HG03460 (cell line): ENCODE measurements around the gene DSC3.
"Not testable (repeated sequence)": the region's sequence is repeated elsewhere in the genome, so short reads cannot be mapped to it uniquely, and the experiment has no call there.

Experiments used
- ATAC-seq: cut with Tn5 transposase; IDR thresholded peaks from one replicate; pipeline ENCODE4 v1.9.1; 2021; ENCODE audit not compliant: unreplicated experiment

DSC3 gene

GRCh38 chr18:31041271-31042083 is 1.1 kb downstream of the DSC3 start:
- ATAC-seq, result no peak

- no peak for ATAC-seq
Measured at GRCh38 chr18:31040686-31041270, 1.8 kb downstream of the DSC3 start.

DNA sequence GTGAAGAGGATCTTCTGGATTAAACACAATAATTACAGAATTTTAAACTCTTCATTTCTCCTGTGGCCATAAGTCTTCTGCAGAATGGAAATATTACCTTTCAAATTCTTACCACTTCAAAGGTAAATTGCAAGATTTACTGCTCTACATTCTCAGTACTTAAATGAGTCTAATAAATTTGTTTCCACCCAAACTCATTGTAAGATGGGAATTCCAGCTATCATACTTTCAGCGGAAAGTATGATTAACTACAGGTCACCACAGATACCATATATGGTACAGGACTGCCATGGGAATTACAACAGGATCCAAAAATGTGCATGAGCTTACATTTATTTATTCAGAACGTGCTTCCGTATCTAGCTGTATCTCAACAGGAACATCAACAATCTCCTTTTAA is 3.1 kb downstream of the DSC3 start:
- no peak for ATAC-seq

DNA sequence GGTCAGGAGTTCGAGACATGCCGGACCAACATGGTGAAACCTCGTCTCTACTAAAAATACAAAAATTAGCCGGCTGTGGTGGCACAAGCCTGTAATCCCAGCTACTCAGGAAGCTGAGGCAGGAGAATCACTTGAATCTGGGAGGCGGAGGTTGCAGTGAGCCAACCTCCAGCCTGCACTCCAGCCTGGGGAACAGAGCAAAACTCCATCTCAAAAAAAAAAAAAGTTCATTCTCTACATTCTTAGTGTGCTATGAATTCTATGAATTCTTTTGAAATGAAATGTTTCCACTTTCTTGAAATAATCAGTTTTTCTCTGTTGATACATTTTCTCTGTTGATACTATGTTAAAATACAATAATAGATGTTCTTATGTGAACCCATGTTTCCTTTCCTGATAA is 4.9 kb downstream of the DSC3 start:
- ATAC-seq, result not testable (repeated sequence)

DNA sequence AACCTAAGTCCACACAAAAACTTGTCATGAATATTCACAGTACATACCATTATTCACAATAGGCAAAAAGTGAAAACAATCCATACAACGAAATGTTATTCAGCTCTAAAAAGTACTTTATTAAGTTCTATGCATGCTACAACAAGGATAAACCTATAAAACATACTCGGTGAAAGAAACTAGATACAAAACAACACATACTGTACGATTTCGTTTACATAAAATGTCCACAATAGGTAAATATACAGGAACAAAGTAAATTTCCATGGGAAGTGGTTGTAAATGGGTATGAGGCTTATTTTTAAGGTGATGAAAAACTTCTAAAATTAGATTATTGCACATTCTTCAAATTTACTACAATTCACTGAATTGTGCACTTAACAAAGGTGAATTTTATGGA is 8.0 kb downstream of the DSC3 start:
- no peak for ATAC-seq

DNA sequence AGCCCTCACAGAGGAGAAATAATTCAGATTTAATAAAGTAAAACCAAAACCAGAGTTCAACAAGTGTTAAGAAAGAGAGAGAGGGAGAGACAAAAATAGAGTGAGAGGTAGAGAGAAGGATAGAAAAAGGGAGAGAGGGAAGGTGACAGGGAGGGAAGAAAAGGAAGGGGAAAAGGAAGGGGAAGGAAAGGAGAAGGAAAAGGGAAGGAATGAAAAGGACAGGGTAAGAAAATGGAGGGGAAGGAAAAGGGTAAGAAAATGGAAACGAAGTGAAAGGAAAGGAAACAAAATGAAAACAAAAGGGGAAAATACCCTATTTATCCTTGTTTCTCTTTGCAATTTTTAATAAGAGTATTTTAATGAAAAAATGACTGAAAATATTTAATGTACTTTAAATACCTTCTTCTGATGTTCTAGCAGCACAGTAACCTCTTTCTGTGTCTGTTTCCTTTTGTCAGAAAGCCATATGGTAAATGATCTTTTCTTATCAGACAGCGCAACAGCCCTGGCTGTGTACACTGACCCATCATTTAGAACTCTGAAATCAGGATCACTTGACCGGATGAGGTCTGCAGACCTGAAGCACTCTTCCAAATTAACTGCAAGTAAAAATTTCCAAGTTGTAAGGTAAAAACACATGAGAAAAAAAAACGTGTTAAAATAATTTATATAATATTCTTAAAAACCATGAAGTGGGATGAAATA is 11.8 kb downstream of the DSC3 start:
- no peak for ATAC-seq

- ATAC-seq, result no peak
Measured at GRCh38 chr18:31015715-31016434, 26.7 kb downstream of the DSC3 start.

DNA sequence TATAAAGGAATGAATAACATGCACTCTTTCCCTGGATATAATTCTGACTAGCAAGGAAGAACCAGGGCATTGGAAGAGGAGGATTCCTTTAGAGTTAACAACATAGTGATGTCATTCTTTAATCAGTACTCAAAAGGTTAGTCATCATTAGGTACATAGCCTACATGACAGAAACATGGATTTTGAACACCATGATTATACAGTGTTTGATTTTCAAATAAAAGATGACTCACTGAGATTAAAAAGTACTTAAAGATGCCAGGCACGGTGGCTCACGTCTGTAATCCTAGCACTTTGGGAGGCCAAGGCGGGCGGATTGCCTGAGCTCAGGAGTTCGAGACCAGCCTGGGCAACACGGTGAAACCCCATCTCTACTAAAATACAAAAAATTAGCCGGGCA is 31.1 kb downstream of the DSC3 start:
- not testable (repeated sequence) for ATAC-seq

- ATAC-seq, result no peak
Measured at GRCh38 chr18:31010601-31011000, 31.9 kb downstream of the DSC3 start.

GRCh38 chr18:30999887-31000628 is 42.5 kb downstream of the DSC3 start:
- no peak for ATAC-seq

DNA sequence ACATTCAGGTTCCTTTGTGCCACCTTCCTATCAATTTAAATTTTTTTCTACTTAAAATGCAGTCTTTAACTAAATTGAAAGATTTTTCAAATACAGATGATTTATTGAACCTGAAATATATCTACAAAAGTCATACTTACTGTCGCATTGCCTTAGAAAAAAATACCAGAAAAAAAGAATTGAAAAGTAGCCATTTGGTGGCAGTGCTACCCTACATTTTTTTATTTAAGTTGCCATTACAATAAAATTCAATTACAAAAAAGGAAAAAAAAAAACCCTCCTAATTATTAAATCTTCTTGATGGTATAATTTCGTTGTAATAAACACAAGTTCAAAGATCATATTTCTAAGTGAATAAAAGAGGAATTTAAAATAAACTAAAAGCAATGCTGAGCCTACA is 43.4 kb downstream of the DSC3 start:
- no peak for ATAC-seq

DNA sequence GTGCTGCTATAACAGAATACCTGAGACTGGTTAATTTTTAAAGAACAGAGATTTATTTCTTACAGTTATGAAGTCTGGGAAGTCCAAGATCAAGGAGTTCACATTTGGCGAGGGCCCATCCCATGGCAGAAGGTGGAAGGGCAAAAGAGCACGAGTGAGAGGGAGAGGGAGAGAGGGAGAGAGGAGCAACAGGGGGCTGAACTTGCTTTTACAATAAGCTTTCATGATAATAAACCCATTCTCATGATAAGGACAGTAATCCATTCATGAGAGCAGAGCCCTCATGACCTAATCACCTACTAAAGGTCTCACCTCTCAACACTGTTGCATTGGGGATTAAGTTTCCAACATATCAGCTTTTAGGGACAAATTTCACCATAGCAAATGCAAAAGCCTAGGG is 45.3 kb downstream of the DSC3 start:
- ATAC-seq, result no peak

- ATAC-seq, result no peak
Measured at GRCh38 chr18:30992231-30992630, 50.3 kb downstream of the DSC3 start.

DNA sequence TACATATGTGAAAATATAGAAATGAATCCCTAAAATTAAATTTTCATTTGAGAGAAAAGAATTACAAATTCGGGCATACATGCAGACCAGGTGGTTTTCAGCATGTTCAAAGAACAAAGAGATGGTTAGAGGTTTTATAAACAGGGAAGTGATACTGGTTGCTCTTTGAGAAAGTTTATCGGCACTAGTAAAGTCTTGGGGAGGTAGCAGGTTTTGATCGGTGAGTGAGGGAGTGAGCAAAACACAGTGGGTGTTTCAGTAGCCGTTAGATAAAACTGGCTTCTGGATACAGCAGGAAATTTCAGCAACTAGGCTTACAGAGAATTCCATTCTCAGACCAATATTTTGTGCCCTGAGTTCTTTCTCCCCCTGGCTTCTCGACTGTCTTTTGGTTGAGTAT is 51.1 kb downstream of the DSC3 start:
- no peak for ATAC-seq

GRCh38 chr18:30989141-30989540 is 53.4 kb downstream of the DSC3 start:
- no peak for ATAC-seq

DNA sequence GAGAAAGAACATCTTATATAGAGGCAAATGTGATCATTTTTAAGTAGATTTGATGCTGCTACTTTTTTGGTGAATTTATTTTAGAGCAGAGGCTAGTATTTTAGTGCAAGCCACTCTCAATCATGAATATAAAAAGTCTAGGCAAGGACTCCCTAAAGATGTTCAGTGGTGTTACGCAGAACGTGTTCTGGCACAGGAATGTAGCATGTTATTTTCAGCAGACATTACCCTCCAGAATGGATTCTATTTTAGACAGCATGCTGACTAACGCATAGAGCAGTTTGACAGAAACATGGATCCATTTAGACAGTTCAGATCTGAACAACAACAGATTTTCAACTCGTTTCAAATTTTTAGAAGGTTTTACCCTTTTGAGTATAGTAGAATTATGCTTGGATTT is 54.1 kb downstream of the DSC3 start:
- ATAC-seq, result no peak

- ATAC-seq, result no peak
Measured at GRCh38 chr18:30987467-30988241, 54.9 kb downstream of the DSC3 start.

GRCh38 chr18:30985753-30986152 is 56.8 kb downstream of the DSC3 start:
- ATAC-seq, result no peak

GRCh38 chr18:30982285-30982992 is 60.1 kb downstream of the DSC3 start:
- no peak for ATAC-seq
